Thyroid gland (tissue), 4 donors: ENCODE measurements around the gene SLC50A1. TPM values are rescaled to one million over a fixed set of nuclear protein-coding genes. Genes with fewer than 3 reads are reported as not detected.

Experiments
- DNase-seq, 2 donors: peaks; one replicate each; pipeline ENCODE4 v3.0.0-alpha.2; 2019
- H3K27ac ChIP-seq, 3 donors: fragments of 200-600 bp; sonication (generic); 1 replicate in 2 of 3; 2 replicates in 1 of 3; pipeline ENCODE4 v1.5.1; 2016 to 2019; ENCODE audit warnings: mild to moderate bottlenecking in 1 of 3, moderate library complexity in 1 of 3
- H3K27me3 ChIP-seq: fragments of 200-600 bp; sonication (generic); one replicate; pipeline ENCODE4 v1.5.1; 2019
- H3K36me3 ChIP-seq, 2 donors: fragments of 200-600 bp; sonication (generic); one replicate each; pipeline ENCODE4 v1.5.1; 2016 to 2019
- H3K4me1 ChIP-seq, 2 donors: fragments of 200-600 bp; sonication (generic); one replicate each; pipeline ENCODE4 v1.5.1; 2017 to 2019
- H3K4me3 ChIP-seq, 3 donors: fragments of 200-600 bp; sonication (generic); replicated peaks in 1 of 3; 1 replicate in 2 of 3; 2 replicates in 1 of 3; pipeline ENCODE4 v1.5.1; 2016; ENCODE audit warnings: mild to moderate bottlenecking in 1 of 3
- H3K9me3 ChIP-seq: fragments of 200-600 bp; sonication (generic); one replicate; pipeline ENCODE4 v1.5.1; 2017
- POLR2A ChIP-seq, 2 donors: fragments of 450-650 bp; IDR thresholded peaks; one replicate each; pipeline ENCODE4 v1.6.1; 2017; ENCODE audit warnings: antibody characterized with exemption in 2 of 2, mild to moderate bottlenecking in 2 of 2, moderate library complexity in 1 of 2
- WGBS, 2 donors: methylation state at CpG; one replicate each; pipeline ENCODE4 v1.1.5; 2017; 5-methylcytosine and 5-hydroxymethylcytosine counted together
- intact Hi-C: fragments of 100-400 bp; cut with DNase I; formaldehyde crosslinking; loops from one replicate; pipeline ENCODE4 v1.15.1; 2023
- total RNA-seq, 4 donors: library from RNA; depleted of rRNA; stranded (reverse); fragments of >200 nt; gene quantifications; one replicate each; pipeline ENCODE4 v1.2.3, GENCODE V29; 2016
- TF ChIP-seq, protein P1 (sequence below), 6 experiments: fragments of 200-600 bp in 3 of 6; fragments of 450-650 bp in 3 of 6; sonication (generic) in 3 of 6; IDR thresholded peaks; one replicate each; pipeline ENCODE4 v1.5.1; 2016 to 2019; ENCODE audit warnings: antibody characterized with exemption in 6 of 6, mild to moderate bottlenecking in 2 of 6, inconsistent platforms in 1 of 6, moderate library complexity in 1 of 6

Gene SLC50A1
- total RNA-seq, 4 donors from 2014 or later = 30.9 to 42.2 (median 32.7) TPM

DNA sequence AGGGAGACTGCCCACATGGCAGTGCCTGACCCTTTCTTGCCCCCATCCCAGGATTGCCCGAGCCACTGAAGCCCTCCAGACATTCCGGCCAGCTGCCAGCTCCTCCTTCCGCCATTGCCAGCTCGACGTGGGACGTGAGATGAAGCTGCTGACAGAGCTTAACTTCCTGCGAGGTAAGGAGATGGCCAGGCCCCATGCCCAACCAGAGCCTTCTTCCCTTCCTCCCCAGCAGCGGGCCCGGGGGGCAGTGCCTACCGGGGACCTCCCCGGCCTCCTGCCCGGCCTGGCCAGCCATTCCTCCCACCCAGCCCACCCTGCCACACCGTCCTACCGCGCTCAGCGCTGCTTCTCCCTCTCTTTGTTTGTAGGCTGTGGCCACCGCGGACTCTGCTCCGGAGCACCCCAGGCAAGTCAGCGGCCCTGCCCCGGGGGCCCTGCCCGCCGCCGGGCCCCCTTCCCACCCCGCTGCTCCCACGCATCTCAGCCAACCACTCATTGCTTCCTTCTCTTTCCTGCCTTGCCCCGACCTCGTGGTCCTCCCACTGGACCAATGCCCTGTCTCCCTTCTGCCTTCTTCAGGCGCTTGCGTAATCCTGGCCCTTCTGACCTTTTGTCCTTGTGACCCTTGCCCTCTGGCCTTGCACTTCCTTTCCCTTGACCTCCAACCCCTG is 42.9 kb downstream of the SLC50A1 start:
- 85 to 87% methylated on average over 26 to 28 of the region's 30 CpGs for WGBS, 2 donors
- Histone ChIP-seq H3K4me3 (no peak overlapping the region), H3K27ac (no peak overlapping the region), H3K4me1 (peaks cover 2 to 15% of the 10 kb centered on the region in 2 donors), H3K9me3 (no peaks in the 10 kb centered on the region), H3K36me3 (no peaks in the 10 kb centered on the region), H3K27me3 (peaks cover 7% of the 10 kb centered on the region)
- TF ChIP-seq, protein P1, sequence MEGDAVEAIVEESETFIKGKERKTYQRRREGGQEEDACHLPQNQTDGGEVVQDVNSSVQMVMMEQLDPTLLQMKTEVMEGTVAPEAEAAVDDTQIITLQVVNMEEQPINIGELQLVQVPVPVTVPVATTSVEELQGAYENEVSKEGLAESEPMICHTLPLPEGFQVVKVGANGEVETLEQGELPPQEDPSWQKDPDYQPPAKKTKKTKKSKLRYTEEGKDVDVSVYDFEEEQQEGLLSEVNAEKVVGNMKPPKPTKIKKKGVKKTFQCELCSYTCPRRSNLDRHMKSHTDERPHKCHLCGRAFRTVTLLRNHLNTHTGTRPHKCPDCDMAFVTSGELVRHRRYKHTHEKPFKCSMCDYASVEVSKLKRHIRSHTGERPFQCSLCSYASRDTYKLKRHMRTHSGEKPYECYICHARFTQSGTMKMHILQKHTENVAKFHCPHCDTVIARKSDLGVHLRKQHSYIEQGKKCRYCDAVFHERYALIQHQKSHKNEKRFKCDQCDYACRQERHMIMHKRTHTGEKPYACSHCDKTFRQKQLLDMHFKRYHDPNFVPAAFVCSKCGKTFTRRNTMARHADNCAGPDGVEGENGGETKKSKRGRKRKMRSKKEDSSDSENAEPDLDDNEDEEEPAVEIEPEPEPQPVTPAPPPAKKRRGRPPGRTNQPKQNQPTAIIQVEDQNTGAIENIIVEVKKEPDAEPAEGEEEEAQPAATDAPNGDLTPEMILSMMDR (IDR thresholded peaks at IDR 0.05) = no peak
- TF ChIP-seq POLR2A (IDR thresholded peaks at IDR 0.05) = no peak
- DNase-seq = no peak
- intact Hi-C loops = no loop called here

DNA sequence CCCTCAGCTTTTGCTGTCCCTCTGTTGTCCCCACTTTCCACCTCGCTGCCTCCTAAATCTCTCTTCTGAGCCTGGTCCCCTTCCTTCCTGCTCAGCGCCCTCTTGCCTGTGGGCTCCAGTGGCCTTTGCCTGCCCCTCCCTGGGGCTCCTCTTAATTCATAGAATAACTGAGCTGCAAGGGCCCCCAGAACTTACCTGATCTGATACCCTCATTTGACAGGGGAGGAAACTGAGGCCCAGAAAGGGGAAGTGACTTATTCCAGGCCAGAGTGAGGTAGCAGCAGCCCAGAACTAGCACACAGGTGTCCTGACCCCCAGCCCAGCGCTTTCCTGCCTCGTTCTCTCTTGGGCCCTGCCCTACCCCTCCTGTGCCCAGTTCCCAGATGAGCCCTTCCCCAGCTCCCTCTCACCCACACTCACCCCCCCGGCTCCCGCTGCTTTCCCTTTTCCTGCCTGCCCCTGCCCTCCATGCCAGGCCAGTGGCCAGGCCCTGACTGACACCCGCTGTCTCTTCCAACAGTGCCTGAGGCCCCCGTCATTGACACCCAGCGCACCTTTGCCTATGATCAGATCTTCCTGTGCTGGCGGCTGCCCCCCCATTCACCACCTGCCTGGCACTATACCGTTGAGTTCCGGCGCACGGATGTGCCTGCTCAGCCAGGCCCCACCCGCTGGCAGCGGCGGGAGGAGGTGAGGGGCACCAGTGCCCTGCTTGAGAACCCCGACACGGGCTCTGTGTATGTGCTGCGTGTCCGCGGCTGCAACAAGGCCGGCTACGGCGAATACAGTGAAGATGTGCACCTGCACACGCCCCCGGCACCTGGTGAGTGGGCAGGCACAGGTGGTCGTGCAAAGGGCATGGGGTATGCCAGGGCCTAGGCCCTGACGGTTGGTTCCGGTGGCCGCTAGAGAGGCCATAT is 43.7 kb downstream of the SLC50A1 start:
- Histone ChIP-seq H3K4me3 (no peak overlapping the region), H3K4me1 (peaks cover 0 to 7% of the 10 kb centered on the region in 2 donors), H3K27ac (no peak overlapping the region), H3K9me3 (no peaks in the 10 kb centered on the region), H3K36me3 (no peaks in the 10 kb centered on the region), H3K27me3 (peaks cover 1% of the 10 kb centered on the region)
- no peak for DNase-seq
- intact Hi-C loops = no loop called here
- TF ChIP-seq POLR2A (IDR thresholded peaks at IDR 0.05) = no peak
- TF ChIP-seq, protein P1 (IDR thresholded peaks at IDR 0.05) = no peak
- 92 to 93% methylated on average over 26 to 29 of the region's 31 CpGs for WGBS, 2 donors

DNA sequence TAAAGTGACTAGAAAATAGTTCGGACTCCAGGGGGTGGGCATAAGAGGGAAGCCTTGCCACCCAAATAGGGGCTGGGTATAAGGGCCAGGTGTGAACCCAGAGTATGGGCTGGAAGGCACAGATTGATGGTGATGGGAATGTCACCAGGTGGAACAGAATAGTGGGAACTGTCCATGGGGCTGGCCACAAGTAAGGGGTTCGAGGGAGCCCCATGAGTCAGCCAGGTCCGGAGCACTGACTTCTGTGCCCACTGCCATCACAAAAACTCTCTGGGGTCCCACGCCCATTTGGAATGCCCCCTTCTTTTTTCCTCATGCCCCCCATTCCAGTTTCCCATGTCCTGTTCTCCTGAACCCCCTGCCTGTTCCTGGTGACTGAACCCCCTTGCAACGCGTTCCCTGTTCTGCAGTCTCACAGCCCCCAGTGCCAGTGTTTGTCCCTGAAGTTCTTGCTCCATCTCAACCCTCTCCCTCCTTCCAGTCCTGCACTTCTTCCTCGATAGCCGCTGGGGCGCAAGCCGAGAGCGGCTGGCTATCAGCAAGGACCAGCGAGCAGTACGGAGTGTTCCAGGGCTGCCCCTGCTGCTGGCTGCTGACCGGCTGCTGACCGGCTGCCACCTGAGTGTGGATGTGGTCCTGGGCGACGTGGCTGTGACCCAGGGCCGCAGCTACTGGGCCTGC is 45.9 kb downstream of the SLC50A1 start:
- H3K9me3 ChIP-seq = no peaks in the 10 kb centered on the region
- intact Hi-C loops = no loop called here
- peaks cover 0 to 9% of the 10 kb centered on the region in 2 donors for H3K4me1 ChIP-seq
- H3K27ac ChIP-seq = no peak overlapping the region
- H3K27me3 ChIP-seq = no peaks in the 10 kb centered on the region
- H3K36me3 ChIP-seq = no peaks in the 10 kb centered on the region
- TF ChIP-seq, protein P1 (IDR thresholded peaks at IDR 0.05) = no peak
- no peak for TF ChIP-seq POLR2A (IDR thresholded peaks at IDR 0.05)
- no peak for DNase-seq
- 85 to 89% methylated on average over 18 of the region's 18 CpGs for WGBS, 2 donors
- H3K4me3 ChIP-seq = no peak overlapping the region

DNA sequence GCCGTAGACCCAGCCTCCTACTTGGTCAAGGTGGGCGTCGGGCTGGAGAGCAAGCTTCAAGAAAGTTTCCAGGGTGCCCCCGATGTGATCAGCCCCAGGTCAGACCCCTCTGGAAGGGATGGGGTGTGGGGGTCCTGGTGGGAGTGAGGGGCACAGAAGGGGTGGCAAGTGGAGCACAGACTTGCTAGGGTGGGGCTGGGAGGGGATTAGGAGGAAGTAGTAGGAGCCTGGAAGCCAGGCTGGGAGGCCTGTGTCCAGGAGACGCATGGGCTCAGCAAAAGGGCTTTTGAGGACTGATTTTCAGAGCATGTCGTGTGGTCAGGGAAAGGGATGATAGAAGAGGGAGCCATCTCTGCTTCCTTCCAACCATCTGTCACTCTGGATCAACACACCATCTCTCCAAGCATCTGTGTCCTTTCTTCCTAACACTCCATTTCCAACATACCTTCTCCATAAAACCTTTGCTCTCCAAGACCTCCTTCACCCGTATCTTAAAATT is 46.4 kb downstream of the SLC50A1 start:
- Histone ChIP-seq H3K4me3 (no peak overlapping the region), H3K27ac (no peak overlapping the region), H3K27me3 (no peaks in the 10 kb centered on the region), H3K9me3 (no peaks in the 10 kb centered on the region), H3K36me3 (no peaks in the 10 kb centered on the region), H3K4me1 (peaks cover 0 to 5% of the 10 kb centered on the region in 2 donors)
- TF ChIP-seq POLR2A (IDR thresholded peaks at IDR 0.05) = no peak
- TF ChIP-seq, protein P1 (IDR thresholded peaks at IDR 0.05) = no peak
- DNase-seq = no peak
- intact Hi-C loops = no loop called here
- 91 to 92% methylated on average over 7 of the region's 7 CpGs for WGBS, 2 donors
